Stimulated activated CD4-positive, alpha-beta T cell treated with anti-CD3 and anti-CD28 coated beads, Interleukin-4, amount 100 ng/mL, for 48 hours (primary cell): ENCODE results near the gene ZFP36L2.
"Not testable (repeated sequence)": the region's sequence is repeated elsewhere in the genome, so short reads cannot be mapped to it uniquely, and the experiment has no call there.

ENCODE experiments used
- DNase-seq, 2 donors: peaks; one replicate each; pipeline ENCODE4 v3.0.0-alpha.2; 2020; ENCODE audit warnings: low read depth in 2 of 2

Gene ZFP36L2

DNA sequence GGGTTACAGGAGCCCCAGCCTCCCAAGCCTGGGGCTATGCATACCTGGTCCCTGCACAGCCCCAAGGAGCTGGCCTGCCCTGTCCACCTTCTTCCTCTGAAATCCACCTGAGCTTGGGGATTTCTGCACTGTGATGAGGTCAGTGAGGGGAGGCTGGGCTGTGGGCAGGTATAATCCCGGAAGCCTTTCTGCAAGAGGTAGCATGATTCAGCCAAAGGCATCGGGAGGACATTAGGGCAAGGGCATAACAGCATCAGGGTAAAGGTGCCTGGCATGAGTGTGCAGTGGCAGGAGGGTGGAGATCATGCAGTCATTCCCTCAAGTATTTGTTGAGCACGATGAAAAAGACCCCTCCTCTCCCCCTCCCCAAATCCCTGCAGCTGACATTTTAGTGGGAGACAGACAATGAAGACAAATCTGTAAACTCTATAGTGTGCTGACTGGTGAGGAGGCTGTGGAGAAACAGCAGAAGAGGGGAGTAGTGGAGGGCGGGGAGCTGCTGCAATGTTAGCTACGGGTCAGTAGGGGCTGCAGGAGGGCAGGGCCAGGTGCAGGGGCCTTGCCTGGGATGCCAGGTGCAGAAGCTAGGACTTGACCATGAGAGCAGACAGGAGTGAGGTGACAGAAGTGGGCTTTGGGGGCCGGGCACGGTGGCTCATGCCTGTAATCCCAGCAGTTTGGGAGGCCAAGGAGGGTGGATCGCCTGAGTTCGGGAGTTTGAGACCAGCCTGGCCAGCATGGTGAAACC, 18.7 kb downstream of the ZFP36L2 start:
- no peak for DNase-seq

GRCh38 chr2:43206602-43207001, 19.8 kb downstream of the ZFP36L2 start:
- DNase-seq = no peak

GRCh38 chr2:43203373-43203772, 23.0 kb downstream of the ZFP36L2 start:
- no peak for DNase-seq

DNA sequence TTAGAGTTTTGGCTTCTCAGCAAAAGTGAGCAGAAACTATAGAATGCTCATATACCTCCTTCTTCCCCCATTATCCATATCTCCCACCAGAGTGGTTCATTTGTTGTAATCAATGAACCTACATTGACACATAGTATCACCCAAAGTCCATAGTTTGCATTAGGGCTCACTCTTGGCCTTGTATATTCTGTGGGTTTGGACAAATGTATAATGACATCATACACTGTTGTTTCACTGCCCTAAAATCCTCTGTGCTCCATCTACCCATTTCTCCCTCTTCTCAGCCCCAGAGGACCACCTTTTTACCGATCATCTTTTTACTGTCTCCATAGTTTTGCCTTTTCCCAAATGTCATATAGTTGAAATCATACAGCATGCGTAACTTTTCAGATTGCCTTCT, 24.1 kb downstream of the ZFP36L2 start:
- no peak for DNase-seq

- DNase-seq = no peak
Observed at GRCh38 chr2:43201497-43201896, 24.9 kb downstream of the ZFP36L2 start.

GRCh38 chr2:43201016-43201415, 25.4 kb downstream of the ZFP36L2 start:
- no peak for DNase-seq

- DNase-seq = no peak
Observed at GRCh38 chr2:43199492-43200488, 26.6 kb downstream of the ZFP36L2 start.

GRCh38 chr2:43198263-43198662, 28.1 kb downstream of the ZFP36L2 start:
- no peak for DNase-seq

- no peak for DNase-seq
Observed at GRCh38 chr2:43197588-43197896, 28.9 kb downstream of the ZFP36L2 start.

DNA sequence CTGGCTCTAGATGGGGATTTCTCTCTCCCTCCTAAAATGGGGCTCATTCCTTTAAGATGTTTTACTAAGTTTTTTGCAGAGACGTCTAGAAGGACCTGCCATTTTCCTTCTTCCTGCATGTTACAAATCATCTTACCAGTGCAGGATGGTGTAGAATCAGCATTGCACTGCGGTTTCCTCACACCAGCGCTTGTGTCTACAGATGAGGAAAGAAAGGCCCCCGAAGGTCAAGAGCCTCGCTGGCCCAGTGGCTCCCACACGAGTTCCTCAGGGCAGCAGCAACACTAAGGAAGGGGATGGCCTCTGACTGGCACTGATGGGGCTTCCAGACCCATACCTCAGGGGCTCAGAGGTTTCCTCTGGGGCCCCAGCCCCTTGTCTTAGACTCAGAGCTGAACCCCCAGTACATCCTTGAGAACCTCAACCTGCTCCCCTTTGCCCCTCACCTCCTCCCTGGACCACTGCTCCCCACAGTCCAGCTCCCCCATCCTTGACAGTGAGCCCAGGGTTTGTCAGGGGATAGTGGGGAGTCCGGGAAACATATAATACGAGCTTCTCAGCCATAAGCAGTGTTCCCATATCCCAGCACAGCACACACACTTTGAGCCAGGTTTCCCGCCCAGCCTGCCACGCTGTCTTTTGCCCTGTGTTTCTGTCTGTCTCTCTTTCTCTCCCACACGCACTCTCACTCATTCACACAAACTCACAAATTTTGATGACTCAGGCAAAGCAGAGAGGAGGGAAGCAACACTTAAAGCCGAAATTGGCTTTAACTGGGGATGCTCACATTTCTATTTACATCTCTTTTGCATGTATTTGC, 29.4 kb downstream of the ZFP36L2 start:
- no peak for DNase-seq

DNA sequence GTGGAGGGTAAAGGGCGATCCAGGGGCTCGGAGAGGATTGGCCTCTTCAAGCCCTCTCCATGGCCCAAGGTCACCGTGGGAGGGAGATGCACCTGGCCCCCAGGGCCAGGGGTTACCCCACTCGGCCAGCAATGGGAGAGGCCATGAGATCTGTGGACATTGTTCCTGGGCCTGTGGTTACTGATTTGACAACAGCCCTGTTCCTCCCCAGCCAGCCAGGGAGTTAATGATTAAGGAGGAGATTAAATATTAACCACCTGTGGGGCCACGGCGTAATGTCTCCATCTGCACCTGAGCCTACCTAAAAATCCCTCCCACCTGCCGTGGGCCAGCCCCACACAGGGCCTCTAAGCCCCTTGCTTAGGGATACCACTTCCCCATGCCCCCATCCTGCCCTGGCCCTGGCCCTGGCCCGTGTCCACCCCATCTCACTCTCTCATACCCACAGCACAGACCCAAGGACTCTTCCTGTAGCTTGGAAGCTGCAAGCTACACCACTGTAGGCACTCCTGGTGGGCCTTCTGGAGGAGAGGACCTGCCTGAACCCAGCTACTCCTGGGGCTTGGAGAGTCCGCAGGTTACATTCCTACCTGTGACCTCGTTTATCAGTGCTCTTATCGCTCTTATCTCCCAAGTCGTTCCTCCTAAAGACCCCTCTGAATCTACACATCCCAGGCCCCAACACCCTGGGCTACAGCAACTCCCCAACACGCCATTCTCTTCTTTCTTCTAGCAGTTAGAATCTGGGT, 32.1 kb downstream of the ZFP36L2 start:
- no peak for DNase-seq

GRCh38 chr2:43193652-43194120, 32.7 kb downstream of the ZFP36L2 start:
- no peak for DNase-seq

- DNase-seq = no peak
Observed at GRCh38 chr2:43192744-43193651, 33.4 kb downstream of the ZFP36L2 start.

DNA sequence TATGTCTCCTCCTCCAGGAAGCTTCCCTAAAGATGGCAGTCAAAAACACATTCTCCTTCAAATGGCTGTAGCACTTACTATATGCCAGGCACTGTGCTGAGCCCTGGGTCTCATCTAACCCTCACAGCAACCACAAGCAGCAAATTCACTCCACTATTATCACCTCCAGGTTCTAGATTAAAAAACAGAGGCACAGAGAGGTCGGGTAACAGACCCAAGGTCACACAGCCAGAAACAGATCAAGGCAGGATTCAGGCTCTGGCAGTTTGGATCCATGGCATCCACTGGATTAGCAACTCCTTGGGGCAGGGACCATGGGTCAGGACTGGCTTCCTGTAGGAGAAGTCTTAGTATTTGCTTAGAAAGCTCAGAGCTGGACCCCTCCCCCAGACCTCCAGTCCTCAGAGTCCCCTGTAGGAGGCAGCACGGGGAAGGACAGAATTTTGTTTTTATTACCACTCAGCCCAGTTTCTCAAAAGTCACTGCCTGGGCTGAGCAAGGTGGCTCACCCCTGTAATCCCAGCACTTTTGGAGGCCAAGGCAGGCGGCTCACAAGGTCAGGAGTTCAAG, 34.4 kb downstream of the ZFP36L2 start:
- DNase-seq = no peak

- no peak for DNase-seq
Observed at GRCh38 chr2:43190311-43191052, 35.9 kb downstream of the ZFP36L2 start.

GRCh38 chr2:43189861-43190260, 36.5 kb downstream of the ZFP36L2 start:
- DNase-seq = not testable (repeated sequence)

DNA sequence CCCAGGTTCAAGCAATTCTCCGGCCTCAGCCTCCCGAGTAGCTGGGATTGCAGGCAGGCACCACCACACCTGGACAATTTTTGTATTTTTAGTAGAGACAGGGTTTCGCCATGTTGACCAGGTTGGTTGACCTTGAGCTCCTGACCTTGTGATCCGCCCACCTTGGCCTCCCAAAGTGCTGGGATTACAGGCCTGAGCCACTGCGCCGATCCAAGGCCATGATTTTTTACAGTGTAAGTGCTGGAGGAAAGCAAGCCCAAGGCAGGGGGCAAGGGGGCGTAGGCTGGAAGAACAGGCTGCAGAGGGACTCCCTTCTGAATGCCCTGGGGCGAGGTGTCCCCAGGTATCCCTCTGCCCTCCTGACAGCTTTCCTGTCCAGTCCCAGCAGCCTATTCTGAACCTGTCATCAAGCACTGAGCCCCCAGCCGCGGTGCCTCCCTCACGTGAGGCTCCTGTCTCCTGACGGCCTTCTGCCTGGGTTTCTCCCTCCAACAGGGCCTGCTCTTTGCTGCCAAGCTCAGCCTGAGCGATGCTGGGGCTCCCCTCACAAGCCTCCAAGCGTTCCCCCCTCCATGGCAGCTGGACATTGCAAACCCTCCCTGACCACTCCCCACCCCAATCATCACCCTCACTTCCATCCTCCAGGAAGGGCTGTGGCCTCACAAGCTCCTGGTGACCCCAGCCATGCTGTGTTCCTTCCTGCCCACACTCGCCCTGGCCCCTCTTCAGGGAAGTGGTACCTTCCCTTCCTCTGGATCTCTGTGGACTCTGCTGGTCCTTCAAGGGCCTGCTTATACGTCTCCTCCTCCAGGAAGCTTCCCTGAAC, 37.6 kb downstream of the ZFP36L2 start:
- no peak for DNase-seq

DNA sequence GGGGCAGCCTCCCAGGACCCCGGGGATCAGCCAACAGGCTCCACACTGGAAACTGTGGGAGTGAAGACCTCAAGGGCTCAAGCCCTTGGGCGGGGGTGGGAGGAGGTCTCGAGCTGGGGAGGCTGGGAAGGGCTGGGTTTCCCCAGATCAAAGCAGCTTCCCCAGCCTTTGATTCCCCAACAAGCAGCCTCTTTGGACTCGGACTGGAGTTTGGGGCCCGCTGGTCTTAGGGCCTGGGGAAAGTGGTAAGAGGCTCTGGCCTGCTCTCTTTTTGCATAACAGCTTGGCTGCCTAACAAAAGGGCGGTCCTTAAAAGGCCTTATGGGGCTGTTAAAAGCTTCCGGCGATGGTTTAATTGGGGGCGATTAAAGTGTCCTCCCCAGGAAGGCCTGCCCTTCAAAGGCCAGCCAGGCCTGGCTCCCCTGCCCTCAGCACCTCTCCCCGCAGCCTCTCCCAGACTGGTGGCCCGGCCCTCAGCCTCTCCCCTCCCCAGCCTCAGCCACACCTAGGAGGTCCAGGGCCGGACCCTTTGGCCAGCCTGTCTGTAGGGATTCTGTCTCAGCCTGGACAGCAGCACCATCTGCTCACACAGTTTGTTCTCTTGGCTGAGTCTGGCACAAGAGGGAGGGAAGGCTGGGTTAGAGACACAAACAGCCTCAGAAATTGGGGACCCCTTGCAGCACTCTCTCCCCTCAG, 39.6 kb downstream of the ZFP36L2 start:
- DNase-seq = no peak
